Globus pallidus (tissue), 1 donor: ENCODE measurements around the gene RIOK3.
"Not testable (repeated sequence)": the region's sequence is repeated elsewhere in the genome, so short reads cannot be mapped to it uniquely, and the experiment has no call there.

Experiments used
- DNase-seq: peaks from one replicate; pipeline ENCODE4 v3.0.0-alpha.2; 2015; ENCODE audit warnings: low spot score

Gene RIOK3

GRCh38 chr18:23498117-23498516, 45.0 kb downstream of the RIOK3 start:
- no peak for DNase-seq

GRCh38 chr18:23498877-23499276, 45.8 kb downstream of the RIOK3 start:
- DNase-seq: peak; percentile 82

- DNase-seq: peak; percentile 20
These were observed 46.2 kb downstream of the RIOK3 start for GRCh38 chr18:23499291-23499781.

GRCh38 chr18:23501626-23502025, 48.5 kb downstream of the RIOK3 start:
- DNase-seq: no peak

- DNase-seq: no peak
These were observed 49.5 kb downstream of the RIOK3 start for GRCh38 chr18:23502516-23503037.

GRCh38 chr18:23503038-23503962, 50.2 kb downstream of the RIOK3 start, which contains the start of gene RMC1:
Gene RMC1, plus strand, starts transcription at chr18:23503511. Its CDS starts 108 bp downstream, at chr18:23503619.
- DNase-seq: peak; percentile 93

- no peak for DNase-seq
These were observed 50.9 kb downstream of the RIOK3 start for GRCh38 chr18:23503963-23504344.

- DNase-seq: no peak
These were observed 51.6 kb downstream of the RIOK3 start for GRCh38 chr18:23504720-23505119.

GRCh38 chr18:23506393-23506792, 53.3 kb downstream of the RIOK3 start:
- DNase-seq: peak; percentile 52

GRCh38 chr18:23510923-23511322, 57.8 kb downstream of the RIOK3 start:
- DNase-seq: not testable (repeated sequence)

- DNase-seq: not testable (repeated sequence)
These were observed 59.1 kb downstream of the RIOK3 start for GRCh38 chr18:23512216-23512615.

- DNase-seq: no peak
These were observed 59.6 kb downstream of the RIOK3 start for GRCh38 chr18:23512641-23513040.

- peak; percentile 89 for DNase-seq
These were observed 62.9 kb downstream of the RIOK3 start for GRCh38 chr18:23515911-23516546.

- DNase-seq: no peak
These were observed 66.6 kb downstream of the RIOK3 start for GRCh38 chr18:23519734-23520133.

- DNase-seq: no peak
These were observed 68.2 kb downstream of the RIOK3 start for GRCh38 chr18:23521271-23521670.

- DNase-seq: no peak
These were observed 68.8 kb downstream of the RIOK3 start for GRCh38 chr18:23521907-23522306.

- no peak for DNase-seq
These were observed 70.5 kb downstream of the RIOK3 start for GRCh38 chr18:23523429-23524212.

- no peak for DNase-seq
These were observed 71.2 kb downstream of the RIOK3 start for GRCh38 chr18:23524213-23524707.

- DNase-seq: no peak
These were observed 73.5 kb downstream of the RIOK3 start for GRCh38 chr18:23526501-23527063.

GRCh38 chr18:23528580-23529472, 75.7 kb downstream of the RIOK3 start:
- DNase-seq: no peak
